Activated T-cell treated with anti-CD3 and anti-CD28 coated beads, Interleukin-2, amount 50 U/mL, for 24 hours (primary cell): ENCODE data around the gene DDHD1.

Source experiments
- DNase-seq: peaks from one replicate; pipeline ENCODE4 v3.0.0-alpha.2; 2020
- H3K27ac Mint-ChIP-seq: 2 replicates; pipeline ENCODE4 v1.8.0; 2020; ENCODE audit warnings: mild to moderate bottlenecking, mixed read lengths
- H3K27me3 Mint-ChIP-seq: 2 replicates; pipeline ENCODE4 v1.8.0; 2020; ENCODE audit warnings: mixed read lengths
- H3K36me3 Mint-ChIP-seq: 2 replicates; pipeline ENCODE4 v1.8.0; 2020; ENCODE audit warnings: low read depth, mixed read lengths
- H3K4me1 Mint-ChIP-seq: 2 replicates; pipeline ENCODE4 v1.8.0; 2020; ENCODE audit warnings: low read depth, mixed read lengths
- H3K4me3 Mint-ChIP-seq: 2 replicates; pipeline ENCODE4 v1.8.0; 2020; ENCODE audit warnings: mild to moderate bottlenecking, moderate library complexity, mixed read lengths
- H3K9me3 Mint-ChIP-seq: 2 replicates; pipeline ENCODE4 v1.8.0; 2020; ENCODE audit warnings: mixed read lengths

The DDHD1 gene

DNA sequence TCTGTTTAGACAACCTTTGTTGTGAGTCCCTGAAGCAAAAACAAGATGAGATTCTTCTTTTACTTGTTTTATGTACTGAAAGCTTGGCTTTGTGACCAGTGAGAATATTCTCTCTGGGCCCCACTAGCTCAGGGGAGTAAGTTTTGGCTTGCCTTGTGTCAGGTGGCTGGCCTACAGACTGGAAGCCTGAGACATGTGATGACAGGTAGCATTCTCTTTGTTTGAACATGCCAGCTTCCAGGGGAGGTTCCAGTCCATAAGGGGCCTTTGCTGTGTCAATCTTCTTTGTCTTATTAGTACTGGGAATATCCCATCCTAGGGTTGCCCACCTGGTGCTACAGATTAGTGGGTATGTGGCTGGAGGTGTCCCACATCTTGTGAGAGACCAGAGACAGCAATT lies 136.2 kb downstream of the DDHD1 start:
- H3K27ac Mint-ChIP-seq: no peak overlapping the region

DNA sequence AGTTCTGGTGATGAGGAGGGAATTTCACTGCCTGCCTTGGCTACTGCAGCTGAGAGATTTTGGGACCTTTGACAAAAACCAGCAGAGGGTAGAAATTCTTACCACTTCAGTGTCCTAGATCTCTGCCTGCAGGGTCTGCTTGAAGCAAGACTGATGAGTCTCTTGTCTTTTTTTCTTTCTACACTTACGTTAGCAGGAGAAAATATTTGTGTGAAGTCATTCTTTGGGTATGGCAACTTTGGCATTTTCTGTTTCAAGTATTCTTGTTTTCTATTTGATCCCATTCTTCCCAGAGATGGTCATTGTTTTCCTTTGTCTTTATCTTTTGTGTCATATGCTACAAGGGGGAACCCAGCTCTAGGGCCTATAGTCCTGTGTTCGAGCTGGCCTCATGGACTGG lies 136.6 kb downstream of the DDHD1 start:
- no peaks in the 10 kb centered on the region for H3K9me3 Mint-ChIP-seq
- H3K36me3 Mint-ChIP-seq: no peaks in the 10 kb centered on the region
- H3K4me3 Mint-ChIP-seq: no peak overlapping the region
- no peaks in the 10 kb centered on the region for H3K4me1 Mint-ChIP-seq
- no peak overlapping the region for H3K27ac Mint-ChIP-seq
- peaks cover 5% of the 10 kb centered on the region for H3K27me3 Mint-ChIP-seq
- DNase-seq: no peak

More for the DNA sequence above, 136.2 kb downstream of the DDHD1 start:
- H3K4me3 Mint-ChIP-seq: no peak overlapping the region
- peaks cover 5% of the 10 kb centered on the region for H3K27me3 Mint-ChIP-seq
- no peaks in the 10 kb centered on the region for H3K4me1 Mint-ChIP-seq
- no peaks in the 10 kb centered on the region for H3K9me3 Mint-ChIP-seq
- H3K36me3 Mint-ChIP-seq: no peaks in the 10 kb centered on the region
- no peak for DNase-seq

DNA sequence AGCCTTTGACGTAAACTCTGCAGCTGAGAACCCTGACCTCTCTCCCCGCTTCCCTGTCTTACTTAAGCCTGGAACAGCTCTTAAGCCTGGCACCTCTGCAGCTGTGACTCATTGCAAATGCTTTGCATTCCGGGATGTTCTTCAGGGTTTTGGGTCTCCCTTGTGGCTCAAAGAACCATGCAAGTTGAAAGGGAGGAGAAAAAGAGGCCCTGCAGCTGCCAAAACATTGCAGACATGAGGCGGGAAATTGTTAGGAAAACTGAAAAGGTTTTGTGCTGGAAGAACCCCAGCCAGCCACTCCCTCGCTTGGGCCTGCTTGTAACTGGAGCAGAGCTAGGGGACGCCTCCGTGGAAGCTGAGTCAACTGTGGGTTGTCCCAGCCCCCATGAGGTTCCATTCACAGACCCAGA lies 142.1 kb downstream of the DDHD1 start:
- DNase-seq: no peak
- Mint-ChIP-seq H3K27me3 (peaks cover 5% of the 10 kb centered on the region), H3K4me3 (no peak overlapping the region), H3K4me1 (no peaks in the 10 kb centered on the region), H3K9me3 (no peaks in the 10 kb centered on the region), H3K36me3 (no peaks in the 10 kb centered on the region), H3K27ac (no peak overlapping the region)

DNA sequence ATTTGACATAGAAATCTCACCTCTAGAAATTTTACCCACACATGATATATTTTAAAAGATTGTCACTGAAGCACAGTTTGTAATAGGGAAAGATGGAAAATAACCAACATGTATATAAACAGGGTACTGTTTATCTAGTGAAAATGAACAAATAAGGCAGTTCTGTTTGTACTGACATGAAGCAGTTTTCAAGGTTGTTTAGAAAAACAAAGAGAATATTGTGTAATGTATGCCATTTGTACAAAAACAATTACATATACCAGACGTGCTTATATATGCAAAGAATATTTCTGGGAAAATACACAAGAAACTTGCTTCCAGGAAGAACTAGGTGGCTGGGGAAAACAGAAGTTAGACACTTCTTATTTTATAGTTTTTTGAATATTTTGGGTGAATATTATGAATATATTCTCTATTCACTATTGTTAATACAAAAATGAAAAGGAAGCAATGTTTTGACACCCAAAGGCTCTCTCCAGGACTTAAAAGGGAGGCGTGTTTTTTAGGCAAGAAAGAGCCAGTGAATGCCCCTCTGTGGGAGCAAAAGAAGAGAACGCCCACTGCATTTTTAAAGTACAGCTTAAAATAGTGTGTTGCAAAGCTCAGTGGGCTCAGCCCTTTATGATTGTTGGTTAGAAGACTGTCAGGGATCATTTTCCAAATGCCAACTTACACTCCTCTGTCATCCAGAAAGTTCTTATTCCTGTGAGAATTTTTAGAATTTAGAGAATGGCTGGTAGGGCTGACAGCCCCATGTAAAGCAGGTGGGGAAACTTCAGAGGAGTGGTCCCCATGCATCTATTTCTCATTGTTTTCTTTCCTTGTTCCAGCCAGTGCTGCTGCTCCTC lies 142.7 kb downstream of the DDHD1 start:
- Mint-ChIP-seq H3K4me3 (no peak overlapping the region), H3K36me3 (no peaks in the 10 kb centered on the region), H3K27ac (no peak overlapping the region), H3K9me3 (no peaks in the 10 kb centered on the region), H3K4me1 (no peaks in the 10 kb centered on the region), H3K27me3 (peaks cover 5% of the 10 kb centered on the region)
- no peak for DNase-seq

DNA sequence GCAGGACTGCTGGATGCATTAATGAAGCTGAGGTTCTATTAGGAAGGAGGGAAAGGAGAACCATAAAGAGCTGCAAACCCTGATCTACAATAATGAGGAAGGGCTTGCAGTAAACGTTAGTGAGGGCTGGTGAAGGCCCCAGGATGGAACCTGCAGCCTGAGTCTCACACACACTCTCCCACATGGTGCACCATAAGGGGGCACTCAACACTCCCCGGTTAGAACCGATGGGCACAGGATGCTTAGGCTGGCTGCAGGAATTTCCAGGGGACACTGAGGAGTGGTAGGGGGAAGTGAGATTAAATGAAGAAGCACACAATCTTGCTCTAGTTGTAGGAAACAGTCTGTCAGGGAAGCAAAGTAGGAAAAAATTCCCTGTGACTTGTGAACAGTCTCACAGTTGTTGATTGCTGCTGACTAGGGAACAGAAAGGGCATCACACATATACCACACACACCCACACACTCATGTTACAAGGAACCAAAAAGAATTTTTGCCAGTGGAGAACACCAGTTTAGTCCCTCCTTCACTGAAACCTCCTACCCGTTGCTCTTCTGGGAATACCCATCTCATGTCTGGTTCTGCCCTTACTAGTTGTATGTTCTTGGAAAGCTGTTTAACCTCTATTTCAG lies 146.1 kb downstream of the DDHD1 start:
- no peak for DNase-seq
- Mint-ChIP-seq H3K36me3 (no peaks in the 10 kb centered on the region), H3K9me3 (no peaks in the 10 kb centered on the region), H3K27ac (no peak overlapping the region), H3K4me1 (no peaks in the 10 kb centered on the region), H3K4me3 (no peak overlapping the region), H3K27me3 (no peaks in the 10 kb centered on the region)

DNA sequence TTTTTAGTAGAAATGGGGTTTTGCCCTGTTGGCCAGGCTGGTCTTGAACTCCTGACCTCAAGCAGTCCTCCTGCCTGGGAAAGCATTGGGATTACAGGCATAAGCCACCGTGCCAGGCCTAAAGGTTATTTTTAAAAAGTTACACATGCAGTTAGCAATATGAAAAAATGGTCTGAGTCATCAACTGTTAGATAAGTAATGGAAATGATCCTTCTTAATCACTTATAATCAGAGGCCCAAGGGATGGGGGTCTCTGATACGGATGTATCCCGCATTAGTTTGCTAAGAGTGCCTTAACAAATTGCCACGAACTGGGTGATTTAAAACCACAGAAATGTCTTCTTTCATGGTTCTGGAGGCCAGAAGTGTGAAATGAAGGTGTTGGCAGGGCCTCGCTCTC lies 148.1 kb downstream of the DDHD1 start:
- no peak for DNase-seq
- H3K36me3 Mint-ChIP-seq: no peaks in the 10 kb centered on the region
- H3K4me3 Mint-ChIP-seq: no peak overlapping the region
- H3K9me3 Mint-ChIP-seq: no peaks in the 10 kb centered on the region
- H3K4me1 Mint-ChIP-seq: no peaks in the 10 kb centered on the region
- no peak overlapping the region for H3K27ac Mint-ChIP-seq
- no peaks in the 10 kb centered on the region for H3K27me3 Mint-ChIP-seq

DNA sequence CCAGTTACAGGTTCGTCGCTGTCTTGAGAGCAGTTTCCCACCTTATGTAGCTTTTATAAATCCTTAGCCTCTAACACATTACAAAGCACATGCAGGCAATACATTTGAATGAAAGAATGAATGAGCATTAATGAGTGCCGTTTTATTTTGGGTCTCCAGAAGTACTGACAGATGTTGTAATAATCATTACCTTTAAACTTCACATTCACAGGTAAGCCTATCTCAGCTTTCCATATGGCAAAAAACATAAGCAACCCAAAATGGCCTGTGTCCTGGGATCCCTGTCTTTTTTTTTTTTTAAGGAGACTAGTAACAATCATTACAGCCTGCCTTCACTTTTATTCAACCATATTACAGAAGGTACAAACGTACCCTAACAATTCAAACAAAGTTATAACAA lies 149.3 kb downstream of the DDHD1 start:
- Mint-ChIP-seq H3K27me3 (no peaks in the 10 kb centered on the region), H3K9me3 (no peaks in the 10 kb centered on the region), H3K27ac (no peak overlapping the region), H3K4me3 (no peak overlapping the region), H3K4me1 (no peaks in the 10 kb centered on the region), H3K36me3 (no peaks in the 10 kb centered on the region)
- DNase-seq: no peak

DNA sequence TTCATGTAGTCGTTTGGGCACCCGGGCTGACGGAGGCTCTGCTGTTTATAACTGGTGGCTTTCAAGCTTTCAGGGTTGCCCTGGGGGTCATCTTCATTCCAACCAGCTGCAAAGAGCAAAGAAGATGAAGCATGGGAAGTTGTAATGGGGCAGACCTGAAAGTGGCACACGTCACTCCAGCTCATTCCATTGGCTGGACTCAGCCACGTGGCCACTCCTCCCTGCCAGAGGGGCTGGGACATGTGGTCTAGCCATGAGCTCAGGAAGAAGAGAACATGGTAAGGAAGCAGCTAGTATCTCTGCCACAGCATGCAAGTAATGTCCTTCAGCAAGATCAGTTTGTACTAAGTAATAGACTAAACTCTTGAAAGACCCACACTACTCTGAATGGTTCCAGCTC lies 150.5 kb downstream of the DDHD1 start:
- no peak for DNase-seq
- Mint-ChIP-seq H3K4me3 (no peak overlapping the region), H3K4me1 (no peaks in the 10 kb centered on the region), H3K27ac (no peak overlapping the region), H3K36me3 (no peaks in the 10 kb centered on the region), H3K9me3 (no peaks in the 10 kb centered on the region), H3K27me3 (peaks cover 7% of the 10 kb centered on the region)

DNA sequence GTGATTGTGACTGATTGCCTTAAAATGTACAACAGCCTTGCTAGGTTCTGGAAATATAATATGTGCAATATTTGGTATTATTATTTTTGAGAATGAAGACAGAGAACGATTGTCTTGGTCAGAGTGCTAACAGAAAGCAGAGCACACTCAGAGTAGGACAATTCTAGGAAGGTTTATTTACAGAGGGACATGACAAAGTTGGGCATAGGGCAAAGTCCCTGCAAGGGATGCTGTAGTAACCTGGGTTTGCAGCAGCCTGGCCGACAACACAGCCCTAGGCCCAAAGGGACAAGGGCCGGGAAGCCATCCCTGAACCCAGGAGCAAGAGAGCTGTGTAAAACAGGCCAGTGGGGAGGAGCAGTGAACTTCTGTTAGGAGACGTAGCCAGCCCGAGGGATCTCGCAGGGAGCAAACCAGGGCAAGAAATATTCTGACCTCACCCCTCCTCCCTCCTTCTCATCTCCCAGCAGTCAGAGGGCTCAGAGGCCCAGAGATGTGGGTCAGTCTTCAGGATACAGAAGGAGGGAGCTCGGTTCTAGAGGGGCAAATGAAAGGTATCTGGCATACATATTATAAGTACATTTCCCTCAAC lies 151.2 kb downstream of the DDHD1 start:
- DNase-seq: no peak
- H3K36me3 Mint-ChIP-seq: no peaks in the 10 kb centered on the region
- H3K27ac Mint-ChIP-seq: no peak overlapping the region
- H3K27me3 Mint-ChIP-seq: peaks cover 7% of the 10 kb centered on the region
- H3K4me3 Mint-ChIP-seq: no peak overlapping the region
- no peaks in the 10 kb centered on the region for H3K4me1 Mint-ChIP-seq
- no peaks in the 10 kb centered on the region for H3K9me3 Mint-ChIP-seq

DNA sequence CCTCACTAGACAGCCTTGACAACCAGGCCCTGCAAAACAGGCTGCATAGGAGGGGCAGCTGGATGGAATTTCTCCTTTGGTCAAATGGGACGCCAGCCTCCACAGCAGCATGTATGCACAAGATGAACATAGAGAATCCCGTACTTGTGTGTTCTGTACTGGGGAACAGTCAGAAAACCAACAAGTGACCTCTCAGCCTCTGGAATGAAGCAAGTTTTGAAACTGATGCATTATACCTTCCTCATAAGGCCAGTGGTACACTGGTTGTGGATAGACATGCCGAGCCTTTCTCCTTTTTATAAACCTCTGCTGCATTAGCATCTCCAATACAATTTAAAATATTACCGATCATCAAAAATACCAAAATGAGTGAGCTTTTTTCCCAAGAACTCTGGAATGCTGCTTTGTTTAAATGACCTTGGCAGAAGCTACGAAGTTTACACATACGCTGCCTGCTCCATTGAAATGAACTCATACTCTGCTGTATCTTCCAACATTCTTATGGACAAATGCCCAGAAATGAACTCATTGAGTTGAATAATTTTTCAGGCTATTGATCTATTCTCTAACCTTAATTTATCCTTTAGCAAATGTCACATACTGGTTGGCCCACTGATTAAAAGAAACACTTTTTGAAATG lies 154.6 kb downstream of the DDHD1 start:
- Mint-ChIP-seq H3K9me3 (no peaks in the 10 kb centered on the region), H3K4me3 (no peak overlapping the region), H3K27me3 (peaks cover 9% of the 10 kb centered on the region), H3K36me3 (no peaks in the 10 kb centered on the region), H3K4me1 (no peaks in the 10 kb centered on the region), H3K27ac (no peak overlapping the region)
- no peak for DNase-seq

DNA sequence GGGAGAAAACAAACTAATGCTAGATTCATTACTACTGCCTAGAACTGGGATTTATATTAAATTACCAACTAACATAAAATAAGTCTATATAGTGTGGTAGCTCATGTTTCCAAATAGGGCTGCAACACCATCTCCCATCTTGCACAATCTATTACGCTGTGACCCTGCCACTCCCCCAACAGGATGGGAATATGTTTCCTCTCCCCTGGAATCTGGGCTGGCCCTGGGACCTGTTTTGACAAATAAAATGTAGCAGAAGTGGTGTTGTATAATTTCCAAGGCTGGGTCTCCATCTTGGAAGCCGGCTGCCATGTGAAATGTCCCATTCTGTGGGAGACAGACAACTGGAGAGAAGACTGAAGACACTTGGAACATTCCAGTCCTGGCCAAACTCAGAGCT lies 156.6 kb downstream of the DDHD1 start:
- H3K27ac Mint-ChIP-seq: no peak overlapping the region
- peaks cover 9% of the 10 kb centered on the region for H3K27me3 Mint-ChIP-seq
- no peaks in the 10 kb centered on the region for H3K4me1 Mint-ChIP-seq
- H3K4me3 Mint-ChIP-seq: no peak overlapping the region
- no peaks in the 10 kb centered on the region for H3K9me3 Mint-ChIP-seq
- no peaks in the 10 kb centered on the region for H3K36me3 Mint-ChIP-seq
- DNase-seq: no peak

DNA sequence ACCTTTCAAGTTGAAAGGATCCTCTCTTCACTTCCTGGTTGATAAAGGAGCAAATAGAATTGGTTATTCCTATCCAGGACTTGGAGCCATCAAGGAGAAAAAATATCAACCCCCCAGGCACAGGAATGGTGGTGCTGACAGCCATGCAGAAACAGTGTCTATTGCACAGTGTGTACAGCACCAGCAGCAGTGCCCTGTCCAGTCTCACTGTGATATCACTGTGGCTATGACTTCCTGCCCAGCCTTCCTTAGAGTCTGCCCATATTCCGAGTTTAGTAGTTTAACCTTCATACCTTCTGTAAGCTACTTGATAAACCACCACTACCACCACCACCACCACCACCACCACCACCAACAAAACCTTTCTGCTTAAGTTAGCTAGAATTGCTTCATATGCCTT lies 157.1 kb downstream of the DDHD1 start:
- Mint-ChIP-seq H3K27me3 (peaks cover 9% of the 10 kb centered on the region), H3K4me3 (no peak overlapping the region), H3K4me1 (no peaks in the 10 kb centered on the region), H3K9me3 (no peaks in the 10 kb centered on the region), H3K36me3 (no peaks in the 10 kb centered on the region), H3K27ac (no peak overlapping the region)
- no peak for DNase-seq

DNA sequence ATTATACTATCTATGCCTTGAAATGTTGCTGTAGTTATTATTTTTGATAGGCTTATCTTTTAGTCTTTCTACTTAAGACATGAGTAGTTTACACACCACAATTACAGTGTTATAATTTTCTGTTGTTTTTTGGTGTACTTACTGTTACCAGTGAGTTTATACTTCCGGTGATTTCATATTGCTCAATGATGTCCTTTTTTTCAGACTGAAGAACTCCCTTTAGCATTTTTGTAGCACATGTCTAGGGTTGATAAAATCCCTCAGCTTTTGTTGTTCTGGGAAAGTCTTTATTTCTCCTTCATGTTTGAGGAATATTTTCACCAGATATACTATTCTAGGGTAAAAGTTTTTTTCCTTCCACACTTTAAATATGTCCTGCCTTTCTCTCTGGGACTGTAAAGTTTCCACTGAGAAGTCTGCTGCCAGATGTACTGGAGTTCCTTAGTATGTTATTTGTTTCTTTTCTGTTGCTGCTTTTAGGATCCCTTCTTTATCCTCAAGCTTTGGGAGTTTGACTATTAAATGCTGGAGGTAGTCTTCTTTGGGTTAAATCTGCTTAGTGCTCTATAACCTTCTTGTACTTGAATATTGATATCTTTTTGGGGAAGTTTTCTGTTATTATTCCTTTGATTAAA lies 160.8 kb downstream of the DDHD1 start:
- H3K9me3 Mint-ChIP-seq: no peaks in the 10 kb centered on the region
- H3K4me3 Mint-ChIP-seq: no peak overlapping the region
- H3K27me3 Mint-ChIP-seq: peaks cover 2% of the 10 kb centered on the region
- no peak for DNase-seq
- H3K36me3 Mint-ChIP-seq: no peaks in the 10 kb centered on the region
- no peak overlapping the region for H3K27ac Mint-ChIP-seq
- H3K4me1 Mint-ChIP-seq: no peaks in the 10 kb centered on the region

DNA sequence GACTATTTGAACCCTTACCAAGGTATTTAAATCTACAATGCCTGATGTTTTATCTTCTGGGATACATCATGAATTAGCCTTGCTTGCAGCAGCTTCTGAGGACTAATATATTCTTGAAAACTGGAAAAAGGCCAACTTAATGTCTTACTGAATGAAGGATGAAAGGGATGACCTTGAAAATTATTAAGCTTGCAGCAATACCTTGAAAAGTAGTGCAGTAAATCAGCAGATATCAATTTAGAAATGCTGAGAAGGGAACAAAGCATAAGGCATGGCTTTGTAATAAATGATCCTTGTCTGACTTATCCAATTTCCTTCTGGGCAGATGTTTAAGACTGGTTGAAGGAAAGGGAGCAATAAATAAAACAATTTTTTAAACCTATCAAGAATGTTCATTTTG lies 165.0 kb downstream of the DDHD1 start:
- Mint-ChIP-seq H3K4me1 (no peaks in the 10 kb centered on the region), H3K4me3 (no peak overlapping the region), H3K36me3 (no peaks in the 10 kb centered on the region), H3K27me3 (no peaks in the 10 kb centered on the region), H3K9me3 (no peaks in the 10 kb centered on the region), H3K27ac (no peak overlapping the region)
- no peak for DNase-seq
